GM21447 (cell line): ENCODE data around the gene SERPINB5.

Experiments used
- ATAC-seq: cut with Tn5 transposase; IDR thresholded peaks from one replicate; pipeline ENCODE4 v1.9.1; 2021; ENCODE audit not compliant: unreplicated experiment

The SERPINB5 gene

DNA sequence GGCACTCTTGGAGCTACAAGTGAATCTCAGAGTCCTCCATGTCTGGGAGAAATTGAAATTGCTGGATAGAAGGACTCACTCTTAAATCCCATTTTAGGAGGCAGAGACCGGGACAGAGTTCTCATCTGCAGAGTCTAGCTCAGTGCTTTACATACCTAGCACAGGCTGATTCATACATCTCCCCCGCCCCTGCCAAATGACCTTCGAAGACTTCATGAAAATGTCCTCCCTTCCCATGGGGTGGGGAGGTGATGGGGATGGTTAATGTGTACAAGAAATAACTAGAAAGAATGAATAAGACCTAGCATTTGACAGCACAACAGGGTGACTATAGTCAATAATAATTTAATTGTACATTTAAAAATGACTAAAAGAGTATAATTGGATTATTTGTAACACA, 8.2 kb upstream of the SERPINB5 start:
- ATAC-seq = no peak

- ATAC-seq = no peak
Observed at GRCh38 chr18:63470751-63471150, 6.0 kb upstream of the SERPINB5 start.

DNA sequence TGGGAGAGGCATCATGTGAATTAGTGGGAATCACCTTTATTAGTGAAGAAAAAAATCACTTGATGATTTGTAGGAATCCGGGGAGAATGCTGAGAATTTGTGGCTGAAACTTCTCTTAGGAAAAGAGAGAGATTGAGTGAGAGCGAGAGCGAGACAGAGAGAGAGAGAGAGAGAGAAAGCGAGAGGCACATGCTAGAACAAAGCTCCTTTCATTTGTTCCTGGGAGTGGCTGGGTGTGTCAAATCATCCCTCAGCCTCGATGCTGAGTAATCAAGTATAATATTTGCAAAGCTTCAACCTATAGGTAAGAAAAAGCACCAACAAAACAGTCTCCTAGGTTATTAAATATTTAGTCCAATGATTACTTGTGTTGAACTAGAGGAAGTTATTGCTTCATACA, 4.4 kb upstream of the SERPINB5 start:
- ATAC-seq = no peak

- ATAC-seq = no peak
Observed at GRCh38 chr18:63477200-63477599, 442 bp downstream of the SERPINB5 start.

DNA sequence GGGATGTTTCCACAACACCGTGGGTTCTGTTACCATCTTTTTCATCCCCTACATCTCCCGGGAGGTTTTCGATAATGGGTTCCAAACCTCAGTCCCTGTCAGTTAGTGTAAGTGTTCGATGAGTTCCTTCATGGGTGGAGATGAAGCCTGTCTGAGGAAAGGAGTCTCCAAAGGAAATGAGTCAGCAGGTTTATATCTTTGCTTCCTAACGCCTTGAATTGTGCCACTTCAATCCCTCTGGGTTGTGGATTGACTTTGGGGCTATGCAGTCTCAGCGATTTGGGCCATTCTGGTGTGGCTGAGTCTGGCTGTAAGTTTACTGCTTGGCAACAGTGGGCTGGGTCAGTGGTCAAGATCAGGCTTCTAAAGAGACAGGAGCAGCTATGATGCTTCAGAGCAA, 1.2 kb downstream of the SERPINB5 start:
- no peak for ATAC-seq

- no peak for ATAC-seq
Observed at GRCh38 chr18:63479826-63480225, 3.1 kb downstream of the SERPINB5 start.

- no peak for ATAC-seq
Observed at GRCh38 chr18:63480476-63480875, 3.7 kb downstream of the SERPINB5 start.

DNA sequence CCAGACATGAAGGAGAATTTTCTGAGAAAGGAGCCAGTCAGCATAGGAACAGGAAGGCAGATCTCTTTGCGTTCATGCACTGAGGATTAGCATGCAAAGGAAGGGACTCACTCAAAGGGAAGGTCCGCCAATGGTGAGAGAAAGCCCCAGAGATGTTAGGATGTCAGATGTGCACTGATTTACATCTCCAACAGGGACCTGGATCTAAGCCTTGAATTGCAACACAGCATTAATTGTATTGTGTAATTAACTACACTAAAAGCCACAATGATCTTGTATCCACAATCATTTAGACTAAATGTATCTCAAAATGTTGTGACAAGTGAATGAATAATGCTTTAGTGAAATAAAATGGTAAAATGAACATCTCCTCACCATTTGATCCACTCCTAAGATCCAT, 4.2 kb downstream of the SERPINB5 start:
- no peak for ATAC-seq

DNA sequence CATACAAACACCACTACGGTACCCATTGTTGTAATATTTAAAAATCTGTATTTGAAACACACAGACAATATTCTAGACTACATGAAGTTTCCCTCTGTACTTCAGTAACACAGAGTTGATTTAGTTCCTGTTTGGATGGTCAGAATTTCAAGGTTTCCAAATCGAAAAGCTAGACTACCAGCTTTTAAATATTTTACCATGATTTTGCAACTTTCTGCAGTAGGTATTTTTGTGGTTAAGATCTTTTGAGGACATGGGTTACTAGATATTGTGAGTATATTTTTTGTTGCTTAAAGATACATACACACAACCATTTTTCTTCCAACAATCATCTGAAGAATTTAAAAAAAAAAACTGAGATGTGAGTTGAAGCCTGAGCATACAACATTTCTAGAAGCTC, 10.9 kb downstream of the SERPINB5 start:
- no peak for ATAC-seq

- ATAC-seq = no peak
Observed at GRCh38 chr18:63488160-63488559, 11.4 kb downstream of the SERPINB5 start.

GRCh38 chr18:63492851-63493250, 16.1 kb downstream of the SERPINB5 start:
- no peak for ATAC-seq

DNA sequence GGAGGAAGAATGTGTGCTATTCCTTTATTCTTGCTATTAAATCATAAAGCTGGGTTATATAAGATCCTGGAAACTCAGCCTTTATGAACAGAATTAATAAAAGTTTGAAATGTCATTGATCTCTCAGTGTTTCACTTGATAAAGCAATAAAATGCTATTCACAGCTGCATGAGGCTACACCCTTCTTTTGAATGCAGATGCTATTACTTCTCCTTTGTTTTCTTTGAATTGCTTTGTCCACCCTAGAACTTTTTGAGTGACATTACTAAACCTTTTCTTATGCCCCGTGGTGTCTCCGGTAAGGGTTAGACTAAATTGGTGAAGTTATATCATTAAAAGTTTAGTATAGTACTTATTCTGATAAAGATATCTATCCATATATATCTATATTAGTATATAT, 18.9 kb downstream of the SERPINB5 start:
- no peak for ATAC-seq

GRCh38 chr18:63505566-63506335, 29.0 kb downstream of the SERPINB5 start:
- no peak for ATAC-seq

DNA sequence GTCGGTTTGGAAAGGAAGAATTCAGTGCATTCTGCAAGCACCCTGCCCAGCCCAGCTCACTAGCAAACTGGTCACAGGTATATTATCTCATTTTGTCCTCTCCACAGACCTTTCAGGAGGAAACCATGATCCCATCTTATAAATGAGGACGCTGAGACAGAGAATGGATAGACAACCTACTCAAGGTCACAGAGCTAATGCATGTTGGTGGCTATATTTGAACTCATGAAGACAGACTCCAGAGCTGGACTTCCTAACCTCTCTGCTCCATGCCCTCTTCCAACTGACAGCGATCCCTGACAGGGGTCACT, 29.5 kb downstream of the SERPINB5 start:
- no peak for ATAC-seq

GRCh38 chr18:63508596-63508995, 31.8 kb downstream of the SERPINB5 start:
- no peak for ATAC-seq

- no peak for ATAC-seq
Observed at GRCh38 chr18:63511285-63511684, 34.5 kb downstream of the SERPINB5 start.

- no peak for ATAC-seq
Observed at GRCh38 chr18:63514326-63514725, 37.6 kb downstream of the SERPINB5 start.

DNA sequence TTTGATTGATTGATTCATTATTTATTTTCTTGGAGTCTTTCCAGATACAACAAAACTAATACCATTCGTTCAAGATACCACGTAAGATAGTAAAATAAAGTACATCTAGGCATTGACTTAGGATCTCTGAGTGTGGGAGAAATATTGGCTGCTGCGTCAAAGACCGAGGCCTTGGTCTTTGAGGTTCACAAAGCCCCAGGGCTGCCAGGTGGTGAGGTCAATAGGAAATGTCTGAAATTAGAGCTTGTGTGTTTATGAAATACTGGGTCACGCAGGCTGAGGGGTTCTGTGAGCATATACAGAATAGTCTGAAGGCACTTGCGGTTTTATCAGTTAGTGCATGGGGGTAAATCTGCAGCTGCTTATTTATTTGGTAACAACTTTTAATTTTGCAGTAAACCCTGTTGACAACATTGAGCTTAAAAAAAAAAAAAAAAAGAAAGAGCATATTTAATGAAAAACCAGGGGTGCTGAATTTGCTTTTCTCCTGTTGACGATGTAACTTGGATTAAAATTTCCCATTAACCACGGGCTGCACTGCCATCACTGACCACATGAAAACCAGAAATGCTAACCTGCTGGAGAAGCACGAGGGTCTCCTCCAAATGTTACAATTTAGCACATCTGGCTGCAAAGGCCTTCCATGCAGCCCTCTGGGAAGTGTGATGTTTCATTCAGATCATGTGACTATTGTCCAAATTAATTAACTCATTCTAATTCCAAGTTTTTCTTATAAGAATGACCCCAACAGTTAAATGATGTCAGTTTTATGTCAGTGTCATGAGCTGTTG, 38.3 kb downstream of the SERPINB5 start:
- no peak for ATAC-seq

- ATAC-seq = no peak
Observed at GRCh38 chr18:63515801-63516200, 39.0 kb downstream of the SERPINB5 start.

- peak; percentile 94 for ATAC-seq
Observed at GRCh38 chr18:63518178-63519012, 41.6 kb downstream of the SERPINB5 start.

DNA sequence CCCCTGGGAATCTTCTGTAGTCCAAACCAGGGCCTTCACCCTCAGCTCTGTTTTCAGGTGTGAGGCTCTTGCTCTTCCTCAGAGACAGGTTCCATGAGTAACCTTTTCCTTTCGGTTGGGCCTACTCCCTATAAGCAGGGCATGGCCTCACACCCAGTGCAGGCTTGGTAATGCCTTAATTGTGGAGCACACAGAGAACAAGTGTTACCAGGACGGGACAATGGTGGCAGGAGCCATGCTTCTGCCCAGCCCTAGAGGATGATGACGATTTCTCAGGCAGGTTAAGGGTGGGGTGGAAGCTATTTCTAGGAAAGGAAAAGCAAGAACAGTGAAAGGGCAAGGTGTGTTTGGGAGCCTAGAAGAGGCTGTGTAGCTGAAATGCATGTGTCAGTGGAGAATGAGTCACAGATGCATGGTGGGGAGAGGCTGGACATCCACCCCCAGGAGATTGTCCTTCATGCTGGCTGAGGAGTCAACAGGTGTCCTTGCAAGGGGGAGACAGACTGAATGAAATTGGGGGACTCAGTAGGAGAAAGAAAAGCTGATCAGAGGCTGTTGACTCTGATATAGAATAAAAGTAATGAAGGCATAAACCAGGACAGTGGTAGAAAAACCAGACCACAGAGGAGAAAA, 43.4 kb downstream of the SERPINB5 start:
- no peak for ATAC-seq
